NCI-H748 treated with DMSO at 0.1 percent for 48 hours (cell line): Measurements from ENCODE around the gene INPP5B.
"Not testable (repeated sequence)": the region's sequence is repeated elsewhere in the genome, so short reads cannot be mapped to it uniquely, and the experiment has no call there.

Experiments
- DNase-seq: peaks from one replicate; lab custom pipeline; 2025; lab: John Stamatoyannopoulos, UW

Gene INPP5B

GRCh38 chr1:37914719-37915475 lies 32.0 kb downstream of the INPP5B start:
- peak; percentile 8 for DNase-seq

DNA sequence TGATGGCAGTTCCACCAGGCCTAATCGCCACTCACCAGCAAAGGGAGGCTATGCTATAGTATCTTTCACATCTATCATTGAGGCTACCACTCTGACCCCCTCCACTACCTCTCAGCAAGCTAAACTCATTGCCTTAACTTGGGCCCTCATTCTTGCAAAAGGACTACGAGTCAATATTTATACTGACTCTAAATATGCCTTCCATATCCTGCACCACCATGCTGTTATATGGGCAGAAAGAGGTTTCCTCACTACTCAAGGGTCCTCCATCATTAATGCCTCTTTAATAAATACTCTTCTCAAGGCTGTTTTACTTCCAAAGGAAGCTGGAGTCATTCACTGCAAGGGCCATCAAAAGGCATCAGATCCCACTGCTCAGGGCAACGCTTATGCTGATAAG lies 35.4 kb downstream of the INPP5B start:
- not testable (repeated sequence) for DNase-seq

DNA sequence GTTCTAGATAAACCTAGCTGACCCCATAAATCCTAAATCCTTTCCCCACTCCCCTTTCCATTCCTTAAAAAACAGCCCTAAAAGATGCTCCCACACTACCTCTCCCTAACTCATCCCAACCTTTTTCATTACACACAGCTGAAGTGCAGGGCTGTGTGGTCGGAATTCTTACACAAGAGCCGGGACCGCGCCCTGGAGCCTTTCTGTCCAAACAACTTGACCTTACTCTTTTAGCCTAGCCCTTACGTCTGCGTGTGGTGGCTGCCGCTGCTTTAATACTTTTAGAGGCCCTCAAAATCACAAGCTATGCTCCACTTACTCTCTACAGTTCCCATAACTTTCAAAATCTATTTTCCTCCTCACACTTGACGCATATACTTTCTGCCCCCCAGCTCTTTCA lies 36.0 kb downstream of the INPP5B start:
- DNase-seq, result not testable (repeated sequence)

DNA sequence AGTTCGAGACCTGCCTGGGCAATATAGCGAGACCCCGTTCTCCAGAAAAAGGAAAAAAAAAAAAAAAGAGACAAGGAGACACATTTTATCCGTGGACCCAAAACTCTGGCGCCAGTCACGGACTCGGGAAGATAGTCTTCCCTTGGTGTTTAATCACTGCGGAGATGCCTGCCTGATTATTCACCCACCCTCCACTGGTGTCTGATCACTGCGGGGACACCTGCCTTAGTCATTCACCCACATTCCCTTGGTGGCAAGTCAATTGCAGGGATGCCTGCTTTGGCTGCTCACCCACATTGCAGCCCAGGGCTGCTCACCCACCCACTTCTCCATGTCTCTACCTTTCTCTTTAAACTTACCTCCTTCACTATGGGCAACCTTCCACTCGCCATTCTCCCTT lies 38.3 kb downstream of the INPP5B start:
- DNase-seq, result not testable (repeated sequence)

GRCh38 chr1:37907416-37908125 lies 39.3 kb downstream of the INPP5B start:
- DNase-seq, result not testable (repeated sequence)

DNA sequence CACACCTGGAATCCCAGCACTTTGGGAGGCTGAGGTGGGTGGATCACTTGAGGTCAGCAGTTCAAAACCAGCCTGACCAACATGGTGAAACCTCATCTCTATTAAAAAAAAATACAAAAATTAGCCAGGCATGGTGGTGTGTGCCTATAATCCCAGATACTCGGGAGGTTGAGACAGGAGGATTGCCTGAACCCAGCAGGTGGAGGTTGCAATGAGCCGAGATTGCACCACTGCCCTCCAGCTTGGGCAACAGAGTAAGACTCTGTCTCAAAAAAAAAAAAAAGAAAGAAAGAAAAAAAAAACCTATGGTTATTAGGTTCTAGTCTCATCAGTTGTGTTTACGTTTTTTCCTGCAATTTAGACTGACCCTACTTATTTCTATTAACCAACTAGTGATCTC lies 40.3 kb downstream of the INPP5B start:
- DNase-seq, result not testable (repeated sequence)

DNA sequence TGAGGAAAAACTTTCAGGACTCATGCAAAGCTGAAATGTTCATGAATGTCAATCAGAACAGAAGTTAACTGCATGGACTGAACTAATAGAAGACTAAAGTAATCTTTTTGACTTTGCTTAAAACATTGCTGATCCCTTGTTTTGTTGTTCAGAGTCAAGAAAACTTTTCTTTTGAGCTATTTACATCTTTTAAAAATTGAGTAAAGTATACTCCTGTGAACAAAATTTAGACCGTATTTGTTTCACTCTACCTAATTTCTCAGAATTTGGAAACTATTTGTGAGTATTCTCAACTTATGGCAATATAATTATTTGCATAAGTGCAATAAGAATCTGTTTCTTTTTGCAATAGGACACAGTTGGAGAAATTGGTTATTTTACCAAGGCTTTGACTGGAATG lies 41.1 kb downstream of the INPP5B start:
- no peak for DNase-seq

DNA sequence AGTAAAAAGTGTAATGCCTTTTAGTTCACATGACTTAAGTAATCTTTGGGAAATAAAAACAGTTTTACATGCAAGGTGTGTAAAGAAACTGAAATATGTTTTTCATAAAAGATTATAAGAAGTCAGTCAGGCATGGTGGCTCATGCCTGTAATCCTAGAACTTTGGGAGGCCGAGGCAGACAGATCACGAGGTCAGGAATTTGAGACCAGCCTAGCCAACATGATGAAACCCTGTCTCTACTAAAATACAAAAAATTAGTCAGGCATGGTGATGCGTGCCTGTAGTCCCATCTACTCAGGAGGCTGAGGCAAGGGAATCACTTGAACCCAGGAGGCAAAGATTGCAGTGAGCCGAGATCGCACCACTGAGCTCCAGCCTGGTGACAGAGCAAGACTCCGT lies 42.9 kb downstream of the INPP5B start:
- not testable (repeated sequence) for DNase-seq

GRCh38 chr1:37902983-37903382 lies 43.9 kb downstream of the INPP5B start:
- DNase-seq, result no peak

- no peak for DNase-seq
These were observed 45.0 kb downstream of the INPP5B start for GRCh38 chr1:37901893-37902225.

DNA sequence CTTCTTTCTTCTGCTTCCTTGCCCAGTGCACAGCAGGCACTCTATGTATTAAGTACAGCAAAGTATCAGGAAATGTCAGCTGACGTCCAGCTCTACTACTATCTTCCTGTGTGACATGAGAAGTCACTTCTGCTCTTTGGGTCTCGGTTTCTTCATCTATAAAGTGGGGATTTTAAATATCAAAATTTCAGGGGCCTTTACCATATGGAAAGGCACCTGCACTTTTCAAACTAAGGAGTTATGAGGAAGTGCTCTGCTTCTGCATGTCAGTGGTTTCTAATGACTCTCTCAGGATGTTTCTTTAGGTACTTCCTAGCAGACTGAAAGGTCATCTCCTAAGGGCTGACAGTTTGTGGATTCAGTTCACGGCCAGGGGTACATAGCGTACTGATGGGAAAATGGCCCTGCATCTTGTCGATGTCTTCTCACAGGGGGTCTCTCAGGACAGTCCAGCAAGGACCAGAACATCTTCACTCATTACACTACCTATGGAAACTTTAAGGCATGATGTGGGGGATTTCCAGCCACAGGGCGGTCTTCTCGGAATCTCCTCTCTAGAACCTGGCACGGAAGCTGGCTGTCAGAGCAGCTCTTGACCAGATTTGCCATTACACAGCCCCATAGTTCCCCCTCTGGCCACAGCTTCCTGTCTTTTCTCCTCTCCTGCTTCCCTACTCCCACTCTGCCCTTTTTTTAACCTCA lies 45.5 kb downstream of the INPP5B start:
- no peak for DNase-seq

DNA sequence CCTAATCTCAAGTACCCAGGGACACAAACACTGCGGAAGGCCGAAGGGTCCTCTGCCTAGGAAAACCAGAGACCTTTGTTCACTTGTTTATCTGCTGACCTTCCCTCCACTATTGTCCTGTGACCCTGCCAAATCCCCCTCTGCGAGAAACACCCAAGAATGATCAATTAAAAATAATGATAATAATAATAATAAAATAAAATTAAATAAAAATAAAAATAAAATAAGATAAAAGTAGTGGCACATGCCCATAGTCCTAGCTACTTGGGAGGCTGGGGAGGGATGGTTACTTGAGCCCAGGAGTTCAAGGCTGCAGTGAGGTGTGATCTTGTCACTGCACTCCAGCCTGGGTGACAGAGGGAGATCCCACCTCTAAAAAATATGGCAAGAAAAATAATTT lies 49.3 kb downstream of the INPP5B start:
- DNase-seq, result not testable (repeated sequence)

DNA sequence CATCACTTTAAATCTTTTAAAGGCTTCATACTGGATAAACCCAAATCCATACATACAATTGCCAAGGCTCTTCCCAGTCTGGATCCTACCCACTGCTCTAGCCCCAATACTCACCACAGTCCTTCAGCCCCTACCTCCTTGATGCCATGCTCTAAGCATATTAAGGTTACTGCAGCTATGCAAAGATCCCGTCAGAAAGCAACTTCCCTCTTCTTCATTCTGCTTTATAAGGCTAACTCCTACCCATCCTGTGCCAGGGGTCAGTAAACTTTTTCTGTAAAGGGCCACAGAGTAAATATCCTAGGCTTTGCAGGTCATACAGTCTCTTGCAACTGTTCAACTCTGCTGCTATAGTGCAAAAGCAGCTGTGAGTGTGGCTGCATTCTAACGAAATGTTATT lies 53.2 kb downstream of the INPP5B start:
- no peak for DNase-seq

- DNase-seq, result no peak
These were observed 54.5 kb downstream of the INPP5B start for GRCh38 chr1:37892151-37893047.

DNA sequence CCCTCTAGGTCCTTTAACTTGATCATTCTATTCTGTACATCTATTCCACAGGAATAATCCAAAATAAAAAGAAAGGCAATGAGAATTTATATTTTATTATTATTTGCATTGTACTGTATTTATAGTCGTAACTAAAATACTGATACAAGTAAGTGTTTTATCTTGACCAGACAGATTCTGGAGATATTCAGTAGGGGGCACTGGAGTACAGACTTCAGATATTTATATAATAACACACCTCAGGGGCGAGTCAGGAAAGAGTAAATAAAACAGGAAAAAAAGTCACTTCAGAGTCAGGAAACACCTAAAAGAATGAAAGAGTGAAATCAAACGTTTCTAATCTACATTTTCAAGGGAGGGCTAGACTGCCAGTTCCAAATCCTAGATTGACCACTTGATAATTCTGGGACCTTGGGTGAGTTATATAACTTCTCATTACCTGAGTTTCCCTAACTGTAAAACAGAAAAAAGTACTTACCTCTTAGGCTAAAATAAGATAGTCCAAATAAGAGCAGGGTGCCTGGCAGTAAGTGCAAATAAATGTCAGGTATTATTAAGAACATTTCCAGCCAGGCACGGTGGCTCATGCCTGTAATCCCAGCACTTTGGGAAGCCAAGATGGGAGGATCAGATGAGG lies 56.4 kb downstream of the INPP5B start:
- DNase-seq, result peak; percentile 25

GRCh38 chr1:37888022-37888700 lies 58.7 kb downstream of the INPP5B start:
- no peak for DNase-seq

DNA sequence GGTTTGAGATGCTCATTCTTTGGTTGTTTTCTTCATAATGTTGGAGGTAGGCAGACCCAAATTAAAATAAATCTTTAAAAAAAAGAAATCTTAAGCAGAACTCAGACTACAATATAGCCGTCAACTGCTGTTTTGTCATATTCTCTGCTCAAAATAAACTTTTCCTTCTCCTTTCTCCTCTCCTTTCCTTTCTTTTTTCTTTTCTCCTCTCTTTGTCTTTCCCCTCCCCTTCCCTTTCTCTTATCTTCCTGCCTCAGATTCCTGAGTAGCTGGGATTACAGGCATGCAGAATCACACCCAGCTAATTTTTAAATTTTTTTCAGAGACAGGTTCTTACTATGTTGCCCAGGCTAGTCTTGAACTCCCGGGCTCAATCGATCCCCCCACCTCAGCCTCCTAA lies 62.7 kb downstream of the INPP5B start:
- DNase-seq, result no peak

DNA sequence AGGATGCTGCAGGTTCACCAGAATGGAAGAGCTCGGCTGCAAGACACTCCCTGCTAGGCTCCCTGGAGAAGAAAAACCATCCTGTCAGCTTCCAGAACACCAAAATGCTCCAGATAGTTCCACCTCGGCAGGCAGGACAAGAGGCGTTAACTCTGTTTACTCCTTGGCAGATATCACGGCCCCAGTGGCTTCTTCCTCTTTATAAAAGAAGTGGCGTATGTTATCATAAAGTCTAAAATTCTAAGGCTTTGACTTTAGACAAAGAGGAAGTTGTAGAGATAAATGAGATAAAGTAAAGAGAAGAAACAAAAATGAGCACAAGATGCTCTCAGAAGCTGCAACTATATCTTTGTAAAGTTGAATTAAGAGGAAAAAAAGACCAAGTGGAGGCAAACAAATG lies 63.2 kb downstream of the INPP5B start:
- DNase-seq, result no peak

DNA sequence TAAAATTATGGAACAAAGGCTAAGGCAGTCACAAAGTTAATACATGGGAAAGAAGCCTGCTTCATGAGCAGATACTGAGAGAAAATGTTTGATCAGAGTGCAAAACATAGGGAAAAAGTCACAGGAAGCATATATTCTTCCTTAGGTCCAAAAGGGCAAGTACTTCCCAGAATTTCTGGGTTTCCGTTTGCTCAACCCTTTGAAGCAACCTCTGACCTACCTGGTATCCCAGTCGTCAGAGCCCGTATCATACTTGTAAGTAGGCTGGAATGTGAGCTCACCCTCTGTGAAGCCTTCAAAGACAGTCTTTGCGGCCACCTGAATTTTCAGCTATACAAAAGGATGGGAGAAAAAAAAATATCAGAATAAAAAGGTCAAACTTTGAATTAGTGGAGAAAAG lies 67.0 kb downstream of the INPP5B start:
- no peak for DNase-seq

DNA sequence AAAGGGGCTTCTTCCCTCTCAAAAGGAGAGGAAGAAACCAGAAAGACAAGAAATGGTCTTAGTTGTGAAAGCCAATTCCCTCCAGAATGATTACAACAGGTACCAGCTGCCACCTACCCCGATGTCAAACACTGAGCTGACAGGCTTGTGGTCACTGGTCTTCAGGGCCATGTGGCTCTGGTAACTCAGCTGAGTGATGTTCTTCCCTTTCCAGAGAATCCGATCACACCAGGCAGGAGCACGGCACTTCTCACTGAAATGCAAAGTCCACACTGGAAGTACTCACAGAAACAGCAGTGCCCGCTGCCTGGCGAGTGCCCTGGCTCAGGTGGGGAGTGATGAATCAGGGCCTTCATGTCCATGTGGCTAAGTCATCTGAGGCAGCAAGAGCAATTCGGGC lies 68.8 kb downstream of the INPP5B start:
- no peak for DNase-seq

DNA sequence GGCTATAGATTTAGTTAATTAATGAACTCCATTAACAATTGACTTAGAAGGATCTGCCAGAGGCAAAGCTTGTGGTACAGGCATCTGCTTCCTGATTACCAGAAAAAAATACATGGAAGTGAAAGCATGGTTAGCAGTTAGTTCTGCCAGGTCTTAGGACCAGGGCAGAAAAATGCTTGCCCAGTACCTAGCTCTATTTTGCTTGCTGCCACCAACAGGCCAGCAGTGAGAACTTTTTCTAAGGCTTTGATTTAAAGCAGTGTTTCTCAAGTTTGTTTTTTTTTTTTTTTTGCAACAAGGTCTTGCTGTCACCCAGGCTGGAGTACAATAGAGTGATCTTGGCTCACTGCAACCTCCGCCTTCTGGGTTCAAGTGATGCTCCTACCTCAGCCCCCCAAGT lies 71.0 kb downstream of the INPP5B start:
- no peak for DNase-seq
